ENCODE results near the gene EIPR1.

The EIPR1 gene

DNA sequence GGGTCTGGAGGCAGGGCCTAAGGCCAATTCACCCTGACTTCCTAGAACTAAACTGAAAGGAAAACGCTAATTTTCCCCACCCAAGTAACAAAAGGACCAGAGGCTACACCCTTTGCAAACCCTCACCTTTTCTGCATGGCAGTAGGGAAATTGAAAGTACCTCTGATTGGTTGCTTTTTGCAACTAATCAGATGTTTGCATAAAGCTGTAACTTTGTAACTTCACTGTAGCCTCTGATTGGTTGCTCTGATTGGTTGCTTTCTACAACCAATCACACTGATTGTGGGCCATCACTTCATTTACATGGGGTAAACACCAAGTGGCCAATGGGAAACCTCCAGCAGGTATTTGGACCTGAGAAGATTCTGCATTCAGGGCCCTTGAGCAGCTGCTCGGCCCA is 20.8 kb downstream of the EIPR1 start:
- DNase-seq (ENCODE audit: insufficient read length, low spot score): no peak
- TF ChIP-seq POLR2A (IDR thresholded peaks at IDR 0.05; ENCODE audit: low read depth, low read length): no peak
- FAIRE-seq: no peak

DNA sequence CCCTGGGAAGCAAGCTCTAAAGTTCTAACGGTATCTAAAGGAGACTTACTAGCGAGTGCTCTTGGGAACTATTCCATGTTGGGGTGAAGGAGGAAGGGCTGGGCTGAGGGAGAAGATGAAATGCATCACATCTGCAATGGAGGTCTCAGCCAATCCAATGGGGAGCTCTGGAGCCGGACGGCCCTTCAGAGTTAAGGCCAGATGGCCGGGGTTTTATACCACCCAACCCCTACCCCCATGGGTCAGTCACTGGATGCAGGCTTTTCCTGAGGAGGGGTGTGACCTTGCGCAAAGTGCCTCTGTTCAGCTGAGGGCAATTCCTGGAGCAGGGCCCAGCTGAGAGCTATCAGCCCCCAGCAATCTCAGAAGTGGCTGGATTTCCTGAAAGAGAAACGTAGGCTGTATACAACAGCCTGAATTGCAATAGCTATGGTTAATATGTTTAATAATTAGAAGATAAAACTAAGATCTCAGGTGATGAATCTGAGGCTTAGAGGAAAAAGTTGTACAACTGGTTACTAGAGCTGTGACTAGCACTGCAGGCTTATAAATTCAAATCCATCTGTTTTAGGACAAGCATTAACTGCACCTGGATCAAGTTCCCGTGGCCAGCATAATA is 21.6 kb downstream of the EIPR1 start:
- DNase-seq (ENCODE audit: insufficient read length, low spot score) (no peak), FAIRE-seq (no peak)
- TF ChIP-seq POLR2A (IDR thresholded peaks at IDR 0.05; ENCODE audit: low read depth, low read length): no peak

DNA sequence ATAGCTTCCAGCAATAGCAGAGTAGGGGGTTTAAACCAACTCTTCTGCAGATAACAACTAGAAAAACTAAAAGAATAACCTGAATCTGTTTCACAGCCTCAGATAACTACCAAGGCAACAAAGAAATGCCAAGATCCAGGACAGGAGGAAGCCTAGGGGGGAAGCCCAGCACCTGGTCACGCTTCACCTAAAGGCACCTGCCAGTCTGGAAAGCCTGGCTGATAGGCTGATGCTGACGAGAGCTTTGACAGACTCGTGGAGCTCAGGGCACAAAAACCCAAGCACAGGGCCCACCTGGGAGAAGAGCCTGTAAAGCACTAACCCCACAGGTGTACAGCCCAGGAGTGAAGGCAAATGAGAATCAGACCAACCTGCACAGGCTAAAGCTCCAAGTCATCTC is 22.6 kb downstream of the EIPR1 start:
- FAIRE-seq (no peak), DNase-seq (ENCODE audit: insufficient read length, low spot score) (no peak)
- no peak for TF ChIP-seq POLR2A (IDR thresholded peaks at IDR 0.05; ENCODE audit: low read depth, low read length)

DNA sequence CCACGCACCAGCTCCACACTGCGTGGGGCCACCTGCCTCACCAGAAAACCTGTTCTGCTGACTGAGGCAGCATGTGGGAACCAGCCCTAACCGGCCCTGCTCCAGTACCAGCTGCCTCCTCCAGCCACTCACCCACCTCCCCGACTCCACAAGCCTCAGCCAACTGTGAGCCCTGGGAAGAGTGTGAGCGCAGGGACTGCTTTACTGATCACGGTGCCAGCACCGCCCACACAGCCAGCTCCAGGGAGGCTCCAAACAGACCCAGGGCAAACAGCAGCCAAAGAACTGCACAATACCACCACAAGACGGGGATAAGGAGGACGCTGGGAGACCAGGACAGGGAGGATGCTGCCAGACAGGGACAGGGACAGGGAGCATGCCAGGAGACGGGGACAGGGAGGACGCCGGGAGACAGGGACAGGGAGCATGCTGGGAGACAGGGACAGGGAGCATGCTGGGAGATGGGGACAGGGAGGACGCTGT is 28.4 kb downstream of the EIPR1 start:
- TF ChIP-seq POLR2A (IDR thresholded peaks at IDR 0.05; ENCODE audit: low read depth, low read length): no peak
- FAIRE-seq (no peak), DNase-seq (ENCODE audit: insufficient read length, low spot score) (no peak)

DNA sequence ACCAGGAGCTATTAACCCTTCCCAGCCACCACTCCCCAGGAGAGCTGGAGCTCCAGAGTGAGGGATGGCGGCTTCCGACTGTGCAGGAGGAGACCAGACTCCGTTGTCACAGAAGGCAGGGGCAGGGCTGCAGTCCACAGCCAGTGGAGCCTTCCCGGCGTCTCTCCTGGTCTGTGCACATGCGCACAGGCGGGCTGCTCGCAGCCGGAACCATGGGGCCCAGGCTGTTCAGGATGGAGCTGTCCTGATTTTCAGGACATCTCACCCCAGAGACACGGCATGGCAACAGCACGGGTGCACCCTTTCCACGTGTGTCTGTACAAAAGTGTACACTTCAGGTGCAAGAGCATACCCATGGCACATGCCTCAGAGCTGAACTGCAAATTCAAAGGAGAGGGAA is 28.9 kb downstream of the EIPR1 start:
- FAIRE-seq: no peak
- no peak for DNase-seq (ENCODE audit: insufficient read length, low spot score)
- no peak for TF ChIP-seq POLR2A (IDR thresholded peaks at IDR 0.05; ENCODE audit: low read depth, low read length)

DNA sequence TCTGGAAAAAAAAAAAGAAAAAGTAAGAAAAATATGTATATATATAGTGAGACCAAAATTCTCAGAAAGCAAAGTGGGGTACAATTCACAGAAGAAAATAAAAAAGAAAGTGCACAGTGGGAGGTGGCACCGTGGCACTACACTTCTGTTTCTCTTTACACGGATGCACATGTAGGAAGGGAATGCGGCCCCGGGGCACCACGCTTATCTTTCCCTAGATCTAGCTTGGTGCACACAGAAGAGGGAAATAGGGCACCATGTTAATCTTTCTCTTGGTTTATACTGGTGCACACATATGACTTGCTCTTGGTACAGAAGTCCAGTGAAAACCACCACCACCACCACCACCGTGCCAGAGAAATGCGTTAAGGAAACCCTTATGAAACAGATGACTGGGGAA is 32.0 kb downstream of the EIPR1 start:
- no peak for TF ChIP-seq POLR2A (IDR thresholded peaks at IDR 0.05; ENCODE audit: low read depth, low read length)
- FAIRE-seq (no peak), DNase-seq (ENCODE audit: insufficient read length, low spot score) (no peak)

DNA sequence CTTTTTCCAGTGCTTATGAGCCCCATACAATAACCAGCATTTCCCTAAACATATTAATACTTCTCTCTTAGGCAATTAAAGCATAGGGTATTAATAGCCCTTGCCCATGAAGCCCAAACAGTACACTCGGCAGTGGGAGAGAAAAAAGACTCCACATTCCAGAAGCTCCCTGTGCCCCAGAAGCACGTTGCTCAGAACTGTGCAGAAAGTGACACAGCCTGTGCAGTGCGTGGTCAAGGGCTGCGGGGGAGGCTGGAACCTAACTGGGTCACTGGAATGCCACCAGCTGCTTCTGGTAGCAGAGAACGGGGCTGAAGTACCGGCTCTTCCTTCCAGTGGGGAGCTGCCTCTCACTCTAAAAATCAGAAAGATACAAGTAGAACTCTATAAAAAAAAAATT is 32.7 kb downstream of the EIPR1 start:
- TF ChIP-seq POLR2A (IDR thresholded peaks at IDR 0.05; ENCODE audit: low read depth, low read length): no peak
- FAIRE-seq (no peak), DNase-seq (ENCODE audit: insufficient read length, low spot score) (no peak)

DNA sequence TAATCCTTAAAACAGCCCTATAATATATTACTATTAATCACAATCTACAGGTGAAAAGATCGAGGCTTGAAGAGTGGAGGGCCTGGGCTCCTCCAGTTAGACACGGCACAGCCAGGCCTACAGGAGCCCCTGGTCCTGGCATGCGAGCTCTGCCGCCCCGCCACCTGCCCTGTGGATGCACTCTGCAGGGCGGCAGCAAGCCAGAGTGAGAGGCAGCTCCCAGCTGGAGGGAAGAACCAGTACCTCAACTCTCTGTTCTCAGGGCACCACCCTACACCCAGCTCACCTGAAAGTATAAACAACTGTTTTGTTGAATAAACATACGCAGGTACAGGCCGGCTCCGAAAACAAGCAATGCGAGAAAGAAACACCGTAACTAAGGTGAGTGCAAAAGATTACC is 34.6 kb downstream of the EIPR1 start:
- DNase-seq (ENCODE audit: insufficient read length, low spot score) (no peak), FAIRE-seq (no peak)
- no peak for TF ChIP-seq POLR2A (IDR thresholded peaks at IDR 0.05; ENCODE audit: low read depth, low read length)

DNA sequence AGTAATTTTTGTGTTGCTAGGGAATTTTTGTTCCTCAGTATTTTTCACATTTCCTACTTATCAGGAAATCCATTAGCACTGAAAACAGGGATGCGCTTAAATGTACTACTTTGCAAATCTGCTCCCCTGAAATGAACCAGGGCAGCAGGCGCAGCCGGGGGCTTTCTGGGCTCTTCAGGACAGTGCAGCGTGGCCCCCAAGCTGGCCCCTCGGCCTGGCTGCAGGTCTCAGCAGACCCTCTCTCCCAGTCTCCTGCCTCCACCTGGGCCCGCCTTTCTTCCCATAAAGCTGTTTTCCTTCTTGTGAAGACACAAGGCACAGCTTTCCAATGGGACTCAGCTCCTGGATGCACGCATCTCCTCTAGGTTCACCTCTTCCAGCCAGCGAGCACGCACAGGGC is 35.3 kb downstream of the EIPR1 start:
- FAIRE-seq: no peak
- DNase-seq (ENCODE audit: insufficient read length, low spot score): no peak
- TF ChIP-seq POLR2A (IDR thresholded peaks at IDR 0.05; ENCODE audit: low read depth, low read length): no peak

DNA sequence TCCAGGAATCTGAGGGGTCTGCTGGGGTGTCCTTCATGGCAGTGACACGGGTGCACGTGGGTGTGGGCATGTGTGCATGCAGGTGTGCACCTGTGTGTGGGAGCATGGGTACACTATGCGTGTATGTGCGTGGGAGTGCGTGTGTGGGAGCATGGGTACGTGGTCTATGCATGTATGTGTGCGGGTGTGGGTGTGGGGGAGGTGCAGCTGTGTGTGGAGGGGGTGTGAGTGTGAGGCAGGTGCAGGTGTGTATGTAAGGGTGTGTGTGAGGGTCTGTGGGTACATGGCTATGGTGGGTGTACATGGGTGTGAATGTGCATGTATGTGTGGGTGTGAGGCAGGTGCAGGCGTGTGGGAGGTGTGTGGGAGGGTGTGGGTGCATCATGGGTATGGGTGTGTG is 36.3 kb downstream of the EIPR1 start:
- FAIRE-seq (no peak), DNase-seq (ENCODE audit: insufficient read length, low spot score) (no peak)
- no peak for TF ChIP-seq POLR2A (IDR thresholded peaks at IDR 0.05; ENCODE audit: low read depth, low read length)

DNA sequence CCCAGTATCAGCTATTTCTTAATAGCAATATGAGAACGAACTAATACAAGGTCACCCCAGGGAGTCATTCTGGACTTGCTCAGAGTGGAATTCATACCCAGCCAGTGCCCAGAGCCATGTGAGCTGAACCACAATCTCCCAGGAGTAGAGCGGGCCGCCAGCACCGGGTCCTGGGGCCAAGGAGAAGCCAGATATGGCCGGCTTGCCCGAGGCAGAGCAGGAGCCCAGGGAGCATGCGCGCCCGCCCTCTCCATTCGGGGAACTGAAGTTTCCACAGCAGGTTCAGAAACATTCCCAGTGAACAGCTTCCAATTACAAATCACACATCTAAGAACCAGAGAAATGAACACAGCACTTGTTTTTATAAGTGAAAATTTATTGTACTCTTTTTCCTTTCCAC is 37.5 kb downstream of the EIPR1 start:
- FAIRE-seq: no peak
- TF ChIP-seq POLR2A (IDR thresholded peaks at IDR 0.05; ENCODE audit: low read depth, low read length): no peak
- no peak for DNase-seq (ENCODE audit: insufficient read length, low spot score)

DNA sequence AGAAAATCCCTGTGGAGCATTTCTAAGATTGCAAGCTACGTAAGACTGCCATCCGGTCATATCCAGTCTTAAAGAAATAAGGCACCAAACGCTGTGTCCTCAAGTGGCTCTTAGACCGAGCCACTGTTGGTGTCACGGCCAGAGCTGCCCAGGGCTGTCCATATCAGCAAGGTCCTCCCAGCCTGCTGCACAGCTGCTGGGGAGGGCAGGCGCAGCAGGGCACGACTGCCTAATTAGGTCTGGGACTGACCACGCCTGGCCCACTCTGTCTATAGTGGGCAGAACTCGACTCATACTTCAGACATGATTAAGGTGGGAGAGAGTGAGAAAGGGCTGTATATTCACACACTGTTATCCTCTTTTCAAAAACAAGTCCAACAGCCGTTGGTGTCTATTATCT is 39.3 kb downstream of the EIPR1 start:
- no peak for FAIRE-seq
- no peak for TF ChIP-seq POLR2A (IDR thresholded peaks at IDR 0.05; ENCODE audit: low read depth, low read length)
- no peak for DNase-seq (ENCODE audit: insufficient read length, low spot score)

DNA sequence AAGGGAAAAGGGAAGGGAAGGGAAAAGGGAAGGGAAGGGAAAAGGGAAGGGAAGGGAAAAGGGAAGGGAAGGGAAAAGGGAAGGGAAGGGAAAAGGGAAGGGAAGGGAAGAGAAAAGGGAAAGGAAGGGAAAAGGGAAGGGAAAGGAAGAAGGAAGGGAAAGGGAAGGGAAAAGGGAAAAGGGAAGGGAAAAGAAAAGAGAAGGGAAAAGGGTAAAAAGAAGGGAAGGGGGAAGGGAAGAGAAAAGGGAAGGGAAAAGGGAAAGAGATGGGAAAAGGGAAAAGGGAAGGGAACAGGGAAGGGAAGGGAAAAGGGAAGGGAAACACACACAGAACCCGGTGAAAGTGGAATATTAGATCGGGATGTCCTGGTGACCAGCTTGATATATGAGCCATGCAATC is 40.8 kb downstream of the EIPR1 start:
- FAIRE-seq (no peak), DNase-seq (ENCODE audit: insufficient read length, low spot score) (no peak)
- TF ChIP-seq POLR2A (IDR thresholded peaks at IDR 0.05; ENCODE audit: low read depth, low read length): no peak

DNA sequence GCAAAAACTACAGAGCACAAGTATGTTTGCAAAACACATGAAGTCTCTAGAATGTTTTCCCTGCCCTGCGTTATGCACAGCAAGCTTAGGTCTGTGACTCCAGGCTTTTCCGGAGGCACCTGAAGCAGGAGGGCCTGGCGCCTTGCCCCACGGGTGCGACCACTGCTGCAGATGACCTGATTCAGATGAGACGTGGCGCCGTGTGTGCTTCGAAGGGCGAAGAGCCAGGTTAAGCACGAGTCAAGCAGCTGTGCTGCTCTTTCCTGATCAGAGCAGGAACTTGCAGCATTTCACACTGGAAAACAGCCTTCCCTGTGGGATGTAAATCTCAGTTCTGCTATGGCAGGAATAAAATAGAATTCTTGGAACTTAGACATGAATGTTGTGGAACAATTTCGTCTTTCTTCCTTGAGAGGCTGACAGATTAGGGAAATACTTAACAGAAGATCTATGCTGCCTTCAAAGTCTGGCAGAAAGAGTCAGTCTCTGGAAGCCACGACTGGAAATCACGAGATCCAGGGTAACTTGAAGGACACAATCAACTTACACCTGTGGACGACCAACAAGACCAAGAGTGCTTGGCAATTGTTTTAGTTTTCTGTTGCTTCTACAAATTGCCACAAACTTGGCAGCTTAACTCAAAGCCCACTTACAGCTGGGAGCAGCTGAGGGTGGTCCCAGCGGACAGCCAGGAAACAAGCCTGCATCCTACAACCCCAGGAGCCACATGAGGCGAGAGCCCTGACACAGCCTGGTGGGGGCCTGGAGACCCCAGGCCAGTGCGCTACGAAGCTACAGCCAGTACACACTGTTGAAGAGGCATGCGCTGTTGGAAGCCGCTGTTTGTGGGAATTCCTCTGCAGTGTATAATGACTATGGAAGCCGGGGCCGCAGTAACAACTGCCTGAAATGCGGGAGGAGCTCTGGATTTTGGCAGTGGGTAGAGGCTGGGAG is 42.9 kb downstream of the EIPR1 start:
- no peak for TF ChIP-seq POLR2A (IDR thresholded peaks at IDR 0.05; ENCODE audit: low read depth, low read length)
- no peak for DNase-seq (ENCODE audit: insufficient read length, low spot score)
- no peak for FAIRE-seq

DNA sequence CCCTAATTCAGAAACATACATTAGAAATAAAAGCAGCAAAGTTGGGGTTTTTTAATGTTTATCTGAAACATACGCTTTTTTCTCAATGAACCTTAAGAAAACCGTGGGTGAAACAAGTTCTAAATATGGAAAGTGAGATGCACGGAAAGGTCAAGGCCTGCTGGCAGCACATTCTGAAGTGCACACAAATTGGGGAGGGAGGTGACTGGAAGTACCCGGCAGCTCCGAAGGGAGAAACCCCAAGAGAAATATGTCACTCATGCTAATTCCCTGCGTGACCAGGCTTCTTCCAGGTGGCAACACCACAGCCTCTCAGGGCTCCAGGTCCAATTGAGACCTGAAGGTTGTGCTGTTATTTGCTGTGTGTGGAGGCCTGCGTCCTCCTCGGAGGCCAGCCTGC is 45.5 kb downstream of the EIPR1 start:
- TF ChIP-seq POLR2A (IDR thresholded peaks at IDR 0.05; ENCODE audit: low read depth, low read length): no peak
- DNase-seq (ENCODE audit: insufficient read length, low spot score): no peak
- no peak for FAIRE-seq
